Common myeloid progenitor, CD34-positive (primary cell): ENCODE results near the gene IQSEC2.

Experiments
- CTCF ChIA-PET: fragments of 350-600 bp; sonication (Branson Sonifier 250); formaldehyde crosslinking; loops from one replicate; lab custom pipeline; 2021; ENCODE audit warnings: antibody characterized with exemption; lab: Charles Lee
- POLR2A ChIA-PET: fragments of 350-600 bp; sonication (Branson Sonifier 250); formaldehyde crosslinking; loops from one replicate; lab custom pipeline; 2021; ENCODE audit warnings: antibody characterized with exemption; lab: Charles Lee
- DNase-seq, 3 donors: peaks; one replicate each; pipeline versions ENCODE4 v3.0.0 to v3.0.0-alpha.2; 2013
- H3K27ac ChIP-seq, 2 experiments: 1 replicate in 1 of 2; 2 replicates in 1 of 2; pipeline ENCODE4 v1.7.0; 2013; ENCODE audit warnings: inconsistent platforms in 2 of 2, low read length in 2 of 2, mild to moderate bottlenecking in 2 of 2, low read depth in 1 of 2, moderate library complexity in 1 of 2; ENCODE audit not compliant: severe bottlenecking in 2 of 2, insufficient read depth in 1 of 2, poor library complexity in 1 of 2
- H3K27me3 ChIP-seq, 5 experiments: replicated peaks in 2 of 5; 1 replicate in 3 of 5; 2 replicates in 2 of 5; pipeline versions ENCODE4 v1.6.1 to v1.7.0; 2013; ENCODE audit warnings: low read length in 4 of 5, mild to moderate bottlenecking in 2 of 5, moderate library complexity in 2 of 5, inconsistent platforms in 1 of 5; ENCODE audit not compliant: insufficient read depth in 5 of 5, control insufficient read depth in 4 of 5
- H3K36me3 ChIP-seq, 4 experiments: 1 replicate in 2 of 4; 2 replicates in 2 of 4; pipeline versions ENCODE4 v1.6.1 to v1.7.0; 2013; ENCODE audit warnings: low read length in 3 of 4, control low read depth in 1 of 4, mild to moderate bottlenecking in 1 of 4; ENCODE audit not compliant: control insufficient read depth in 4 of 4, insufficient read depth in 4 of 4
- H3K4me1 ChIP-seq, 4 experiments: 1 replicate in 3 of 4; 2 replicates in 1 of 4; pipeline versions ENCODE4 v1.6.1 to v1.7.1; 2013; ENCODE audit warnings: low read length in 3 of 4, mild to moderate bottlenecking in 3 of 4, control low read depth in 1 of 4, inconsistent platforms in 1 of 4, moderate library complexity in 1 of 4; ENCODE audit not compliant: control insufficient read depth in 4 of 4, insufficient read depth in 4 of 4; ENCODE audit errors: control extremely low read depth in 1 of 4
- H3K4me3 ChIP-seq, 7 experiments: 1 replicate in 4 of 7; 2 replicates in 3 of 7; pipeline versions ENCODE4 v1.5.1 to v1.7.0; 2013; ENCODE audit warnings: mild to moderate bottlenecking in 7 of 7, low read length in 6 of 7, moderate library complexity in 6 of 7, inconsistent platforms in 2 of 7, low read depth in 2 of 7, control low read depth in 1 of 7; ENCODE audit not compliant: insufficient read depth in 4 of 7, control insufficient read depth in 1 of 7; ENCODE audit errors: extremely low read depth in 1 of 7
- H3K9me3 ChIP-seq, 5 experiments: 1 replicate in 4 of 5; 2 replicates in 1 of 5; pipeline versions ENCODE4 v1.6.1 to v1.7.1; 2013; ENCODE audit warnings: low read length in 4 of 5, mild to moderate bottlenecking in 2 of 5, inconsistent platforms in 1 of 5, low read depth in 1 of 5, moderate library complexity in 1 of 5; ENCODE audit not compliant: control insufficient read depth in 4 of 5, insufficient read depth in 2 of 5; ENCODE audit errors: control extremely low read depth in 1 of 5
- WGBS: methylation state at CpG from one replicate; pipeline ENCODE4 v1.1.5; 2013; ENCODE audit not compliant: insufficient coverage; 5-methylcytosine and 5-hydroxymethylcytosine counted together

IQSEC2 gene

GRCh38 chrX:53247928-53248327 is 33.5 kb downstream of the IQSEC2 start:
- DNase-seq, result no peak
- WGBS, result 100% methylated on average over 3 of the region's 10 CpGs
- CTCF ChIA-PET, result interaction anchor here (0.7 to 1.2 kb wide), 2 partner anchors 198 to 398 kb away, joined by 3 read pairs; no protein-coding TSS in a partner anchor

GRCh38 chrX:53246231-53246630 is 35.2 kb downstream of the IQSEC2 start:
- H3K4me1 ChIP-seq, result no peaks in the 10 kb centered on the region
- no peaks in the 10 kb centered on the region for H3K9me3 ChIP-seq
- POLR2A ChIA-PET, result no interaction called here
- no peak overlapping the region for H3K4me3 ChIP-seq
- no peak overlapping the region for H3K27ac ChIP-seq
- CTCF ChIA-PET, result interaction anchor here (1.6 to 2.2 kb wide), 3 partner anchors 10 to 32 kb away, joined by 5 to 8 read pairs (median 7); no protein-coding TSS in a partner anchor
- no peak for DNase-seq
- WGBS, result 93% methylated on average over 2 of the region's 2 CpGs
- H3K27me3 ChIP-seq, result peaks cover 0 to 15% (median 0%) of the 10 kb centered on the region in 5 experiments
- peaks cover 0 to 4% (median 0%) of the 10 kb centered on the region in 4 experiments for H3K36me3 ChIP-seq

More at GRCh38 chrX:53247928-53248327, 33.5 kb downstream of the IQSEC2 start:
- Histone ChIP-seq H3K4me1 (no peaks in the 10 kb centered on the region), H3K27me3 (peaks cover 0 to 14% (median 0%) of the 10 kb centered on the region in 5 experiments), H3K4me3 (no peak overlapping the region), H3K9me3 (peaks cover 0 to 2% (median 0%) of the 10 kb centered on the region in 5 experiments), H3K27ac (no peak overlapping the region), H3K36me3 (peaks cover 0 to 1% (median 0%) of the 10 kb centered on the region in 4 experiments)
- POLR2A ChIA-PET, result no interaction called here

GRCh38 chrX:53244610-53245009 is 36.8 kb downstream of the IQSEC2 start:
- POLR2A ChIA-PET, result no interaction called here
- CTCF ChIA-PET, result interaction anchor here (1.0 to 1.9 kb wide), 3 partner anchors 8 to 42 kb away, joined by 3 to 7 read pairs (median 3); no protein-coding TSS in a partner anchor
- no peak overlapping the region for H3K4me3 ChIP-seq

DNA sequence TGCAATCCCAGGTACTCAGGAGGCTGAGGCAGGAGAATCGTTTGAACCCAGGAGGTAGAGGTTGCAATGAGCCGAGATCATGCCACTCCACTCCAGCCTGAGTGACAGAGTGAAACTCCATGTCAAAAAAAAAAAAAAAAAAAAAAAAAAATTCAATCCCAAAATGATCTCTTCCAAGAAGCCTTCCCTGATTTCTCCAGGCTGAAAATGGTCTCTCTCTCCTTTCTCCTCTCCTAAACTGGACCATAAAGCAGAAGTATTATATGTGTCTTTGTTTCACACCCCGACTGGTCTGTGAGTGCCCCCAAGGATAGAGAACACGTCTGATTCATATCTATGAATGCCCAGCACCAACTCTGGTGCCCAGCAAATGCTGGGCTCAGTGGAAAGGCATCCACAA is 39.1 kb downstream of the IQSEC2 start:
- WGBS, result 100% methylated on average over 2 of the region's 4 CpGs
- no peak overlapping the region for H3K4me3 ChIP-seq
- ChIA-PET CTCF (interaction anchor here (1.2 kb wide), 1 partner anchor 43 kb away, joined by 3 read pairs; no protein-coding TSS in a partner anchor), POLR2A (no interaction called here)
- H3K36me3 ChIP-seq, result peaks cover 0 to 4% (median 0%) of the 10 kb centered on the region in 4 experiments
- no peak for DNase-seq
- H3K27ac ChIP-seq, result no peak overlapping the region
- no peaks in the 10 kb centered on the region for H3K9me3 ChIP-seq
- peaks cover 0 to 16% (median 0%) of the 10 kb centered on the region in 5 experiments for H3K27me3 ChIP-seq
- H3K4me1 ChIP-seq, result no peaks in the 10 kb centered on the region

More at GRCh38 chrX:53244610-53245009, 36.8 kb downstream of the IQSEC2 start:
- no peaks in the 10 kb centered on the region for H3K4me1 ChIP-seq
- no CpG with 5 or more reads among the region's 1 CpG for WGBS
- no peak for DNase-seq
- H3K27ac ChIP-seq, result no peak overlapping the region
- H3K9me3 ChIP-seq, result no peaks in the 10 kb centered on the region
- H3K36me3 ChIP-seq, result peaks cover 0 to 4% (median 0%) of the 10 kb centered on the region in 4 experiments
- peaks cover 0 to 12% (median 0%) of the 10 kb centered on the region in 5 experiments for H3K27me3 ChIP-seq

- Histone ChIP-seq H3K4me3 (no peak overlapping the region), H3K27ac (no peak overlapping the region), H3K4me1 (no peaks in the 10 kb centered on the region), H3K27me3 (peaks cover 0 to 22% (median 0%) of the 10 kb centered on the region in 5 experiments), H3K36me3 (peaks cover 0 to 4% (median 0%) of the 10 kb centered on the region in 4 experiments), H3K9me3 (no peaks in the 10 kb centered on the region)
- ChIA-PET CTCF (interaction anchor here (1.2 to 2.7 kb wide), 2 partner anchors 8 to 43 kb away, joined by 3 to 8 read pairs; no protein-coding TSS in a partner anchor), POLR2A (no interaction called here)
- DNase-seq, result no peak
- WGBS, result 97% methylated on average over 5 of the region's 7 CpGs
These were observed 39.8 kb downstream of the IQSEC2 start for GRCh38 chrX:53241558-53241957.

GRCh38 chrX:53239474-53239873 is 41.9 kb downstream of the IQSEC2 start:
- no peaks in the 10 kb centered on the region for H3K9me3 ChIP-seq
- no peaks in the 10 kb centered on the region for H3K4me1 ChIP-seq
- ChIA-PET POLR2A (no interaction called here), CTCF (interaction anchor here (1.4 to 2.7 kb wide), 4 partner anchors 11 to 33 kb away, joined by 3 to 8 read pairs (median 6); no protein-coding TSS in a partner anchor)
- no peak overlapping the region for H3K27ac ChIP-seq
- H3K36me3 ChIP-seq, result peaks cover 0 to 4% (median 0%) of the 10 kb centered on the region in 4 experiments
- 80% methylated on average over 5 of the region's 6 CpGs for WGBS
- peaks cover 0 to 35% (median 0%) of the 10 kb centered on the region in 5 experiments for H3K27me3 ChIP-seq
- DNase-seq, result peak in 2 of 3 donors; percentile 42 to 43
- no peak overlapping the region for H3K4me3 ChIP-seq

- ChIA-PET CTCF (no interaction called here), POLR2A (no interaction called here)
- Histone ChIP-seq H3K27me3 (peaks cover 0 to 31% (median 0%) of the 10 kb centered on the region in 5 experiments), H3K9me3 (no peaks in the 10 kb centered on the region), H3K36me3 (peaks cover 0 to 2% (median 0%) of the 10 kb centered on the region in 4 experiments), H3K4me1 (no peaks in the 10 kb centered on the region), H3K27ac (no peak overlapping the region), H3K4me3 (no peak overlapping the region)
- DNase-seq, result no peak
- WGBS, result 79% methylated on average over 8 of the region's 10 CpGs
These were observed 44.3 kb downstream of the IQSEC2 start for GRCh38 chrX:53237056-53237455.
